CD14-positive monocyte (primary cell): ENCODE measurements around the gene NEGR1. TPM values are rescaled to one million over a fixed set of nuclear protein-coding genes. Genes with fewer than 3 reads are reported as not detected.

Experiments
- DNase-seq, 3 donors: peaks; one replicate each; pipeline ENCODE4 v3.0.0-alpha.2; 2011 to 2022
- H2AFZ ChIP-seq: 2 replicates; pipeline ENCODE4 v1.6.0; 2012; ENCODE audit warnings: mild to moderate bottlenecking, low read depth, low read length, inconsistent platforms; ENCODE audit not compliant: insufficient read depth, poor library complexity, severe bottlenecking
- H3K27ac ChIP-seq, 2 donors: 1 replicate in 1 of 2; 2 replicates in 1 of 2; pipeline ENCODE4 v1.5.1; 2012 to 2013; ENCODE audit warnings: low read length in 2 of 2, control low read depth in 1 of 2, inconsistent platforms in 1 of 2, low read depth in 1 of 2, mild to moderate bottlenecking in 1 of 2
- H3K27me3 ChIP-seq, 2 donors: one replicate each; pipeline versions ENCODE4 v1.6.0 to v1.6.1; 2011 to 2013; ENCODE audit warnings: low read length in 2 of 2; ENCODE audit not compliant: control insufficient read depth in 2 of 2, insufficient read depth in 2 of 2
- H3K36me3 ChIP-seq, 2 donors: replicated peaks in 1 of 2; 1 replicate in 1 of 2; 2 replicates in 1 of 2; pipeline versions ENCODE4 v1.5.1 to v1.6.1; 2012 to 2013; ENCODE audit warnings: low read length in 2 of 2, control low read depth in 1 of 2, inconsistent platforms in 1 of 2, mild to moderate bottlenecking in 1 of 2; ENCODE audit not compliant: insufficient read depth in 2 of 2, control insufficient read depth in 1 of 2
- H3K4me1 ChIP-seq, 2 donors: 1 replicate in 1 of 2; 2 replicates in 1 of 2; pipeline versions ENCODE4 v1.5.1 to v1.6.1; 2012 to 2013; ENCODE audit warnings: low read length in 2 of 2, control low read depth in 1 of 2, inconsistent platforms in 1 of 2, mild to moderate bottlenecking in 1 of 2, moderate library complexity in 1 of 2; ENCODE audit not compliant: insufficient read depth in 2 of 2, control insufficient read depth in 1 of 2
- H3K4me2 ChIP-seq: replicated peaks from 2 replicates; pipeline ENCODE3; 2012; ENCODE audit warnings: low read length, moderate library complexity, mild to moderate bottlenecking; ENCODE audit not compliant: poor library complexity, severe bottlenecking; ENCODE audit errors: extremely low read depth
- H3K4me3 ChIP-seq, 3 experiments: fragments of 200-600 bp in 1 of 3; sonication (generic) in 1 of 3; replicated peaks in 1 of 3; 1 replicate in 2 of 3; 2 replicates in 1 of 3; pipeline ENCODE4 v1.5.1; 2011 to 2013; ENCODE audit warnings: low read length in 3 of 3, mild to moderate bottlenecking in 3 of 3, control low read depth in 2 of 3, low read depth in 2 of 3, inconsistent platforms in 1 of 3, moderate library complexity in 1 of 3
- H3K79me2 ChIP-seq: 2 replicates; pipeline ENCODE4 v1.6.0; 2012; ENCODE audit warnings: mild to moderate bottlenecking, control low read depth, inconsistent platforms, low read length, moderate library complexity; ENCODE audit not compliant: insufficient read depth
- H3K9ac ChIP-seq: 2 replicates; pipeline ENCODE4 v1.6.0; 2017; ENCODE audit warnings: low read length, mild to moderate bottlenecking; ENCODE audit not compliant: insufficient read depth, poor library complexity, severe bottlenecking
- H3K9me3 ChIP-seq, 2 donors: replicated peaks in 1 of 2; 1 replicate in 1 of 2; 2 replicates in 1 of 2; pipeline versions ENCODE4 v1.5.1 to v1.6.1; 2012 to 2013; ENCODE audit warnings: low read length in 2 of 2, control low read depth in 1 of 2; ENCODE audit not compliant: control insufficient read depth in 1 of 2, insufficient read depth in 1 of 2
- H4K20me1 ChIP-seq: 2 replicates; pipeline ENCODE4 v1.6.0; 2012; ENCODE audit warnings: mild to moderate bottlenecking, low read length, control low read depth, moderate library complexity; ENCODE audit not compliant: insufficient read depth
- H3K27ac Mint-ChIP-seq, 7 donors: one replicate each; pipeline ENCODE4 v1.8.0; 2020; ENCODE audit warnings: mild to moderate bottlenecking in 7 of 7, mixed read lengths in 7 of 7, moderate library complexity in 6 of 7, inconsistent platforms in 2 of 7
- H3K27me3 Mint-ChIP-seq, 3 donors: one replicate each; pipeline ENCODE4 v1.8.0; 2021 to 2022; ENCODE audit warnings: low read depth in 3 of 3, mild to moderate bottlenecking in 3 of 3, mixed read lengths in 3 of 3, moderate library complexity in 3 of 3, inconsistent platforms in 1 of 3
- H3K36me3 Mint-ChIP-seq, 2 donors: one replicate each; pipeline ENCODE4 v1.8.0; 2020; ENCODE audit warnings: mixed read lengths in 2 of 2, inconsistent platforms in 1 of 2, mild to moderate bottlenecking in 1 of 2
- H3K4me1 Mint-ChIP-seq: one replicate; pipeline ENCODE4 v1.8.0; 2020; ENCODE audit warnings: mild to moderate bottlenecking, mixed read lengths
- H3K4me3 Mint-ChIP-seq, 2 donors: one replicate each; pipeline ENCODE4 v1.8.0; 2020; ENCODE audit warnings: mild to moderate bottlenecking in 2 of 2, mixed read lengths in 2 of 2, moderate library complexity in 1 of 2
- H3K9me3 Mint-ChIP-seq, 7 donors: one replicate each; pipeline ENCODE4 v1.8.0; 2020 to 2022; ENCODE audit warnings: mixed read lengths in 7 of 7, mild to moderate bottlenecking in 6 of 7, moderate library complexity in 6 of 7, inconsistent platforms in 2 of 7
- WGBS: methylation state at CpG from one replicate; pipeline ENCODE4 v1.1.5; 2013; ENCODE audit warnings: missing lambda C conversion rate; ENCODE audit not compliant: insufficient coverage; 5-methylcytosine and 5-hydroxymethylcytosine counted together
- intact Hi-C, 2 donors: fragments of 100-400 bp; cut with micrococcal nuclease; formaldehyde crosslinking; loops; one replicate each; pipeline versions ENCODE4 v1.15.0 to v1.15.1; 2023
- polyA plus RNA-seq, 3 donors: library from polyadenylated mRNA; depleted of rRNA in 1 of 3; unstranded in 2 of 3; stranded (reverse) in 1 of 3; fragments of 300-500 nt in 2 of 3; fragments of >200 nt in 1 of 3; fragmentation: Illumina TruSeq in 2 of 3; gene quantifications; 1 replicate in 2 of 3; 2 replicates in 1 of 3; pipeline ENCODE4 v1.2.3, GENCODE V29; 2012 to 2021
- TF ChIP-seq, protein P1 (sequence below): fragments of 200-600 bp; IDR thresholded peaks from one replicate; pipeline ENCODE4 v1.8.0; 2022; ENCODE audit warnings: antibody characterized with exemption, mild to moderate bottlenecking

Gene NEGR1
- polyA plus RNA-seq, 3 donors, result 0.03 to 0.15 (median 0.13) TPM

DNA sequence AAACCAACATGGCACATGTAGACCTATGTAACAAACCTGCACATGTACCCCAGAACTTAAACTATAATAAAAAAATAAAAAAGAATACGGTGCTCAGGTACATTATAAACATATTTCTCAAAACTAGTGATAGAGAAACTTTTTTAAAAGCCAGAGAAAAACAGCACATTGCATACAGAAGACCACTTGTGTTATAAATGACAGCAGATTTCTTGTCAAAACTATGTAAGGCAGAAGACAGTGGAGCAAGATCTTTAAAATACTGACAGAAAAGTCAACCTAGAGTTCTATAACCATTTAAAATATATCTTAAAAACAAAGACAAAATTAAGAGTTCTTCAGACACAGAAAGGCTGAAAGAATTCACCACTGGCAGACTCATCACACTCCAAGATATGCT, 144.7 kb downstream of the NEGR1 start:
- DNase-seq, result no peak
- Histone ChIP-seq H2AFZ (no peak overlapping the region), H4K20me1 (no peaks in the 10 kb centered on the region), H3K4me2 (no peak overlapping the region), H3K4me1 (no peaks in the 10 kb centered on the region), H3K27ac (no peak overlapping the region), H3K4me3 (no peak overlapping the region), H3K27me3 (no peaks in the 10 kb centered on the region), H3K36me3 (no peaks in the 10 kb centered on the region), H3K9ac (no peak overlapping the region), H3K9me3 (peaks cover 0 to 9% of the 10 kb centered on the region in 2 donors), H3K79me2 (no peaks in the 10 kb centered on the region)
- Mint-ChIP-seq H3K27ac (no peak overlapping the region), H3K9me3 (peaks cover 3 to 17% (median 12%) of the 10 kb centered on the region in 7 donors), H3K4me1 (no peaks in the 10 kb centered on the region), H3K36me3 (no peaks in the 10 kb centered on the region), H3K4me3 (no peak overlapping the region), H3K27me3 (peaks cover 0 to 1% (median 0%) of the 10 kb centered on the region in 3 donors)
- intact Hi-C loops, result no loop called here
- no CpG with 5 or more reads among the region's 1 CpG for WGBS
- TF ChIP-seq, protein P1, sequence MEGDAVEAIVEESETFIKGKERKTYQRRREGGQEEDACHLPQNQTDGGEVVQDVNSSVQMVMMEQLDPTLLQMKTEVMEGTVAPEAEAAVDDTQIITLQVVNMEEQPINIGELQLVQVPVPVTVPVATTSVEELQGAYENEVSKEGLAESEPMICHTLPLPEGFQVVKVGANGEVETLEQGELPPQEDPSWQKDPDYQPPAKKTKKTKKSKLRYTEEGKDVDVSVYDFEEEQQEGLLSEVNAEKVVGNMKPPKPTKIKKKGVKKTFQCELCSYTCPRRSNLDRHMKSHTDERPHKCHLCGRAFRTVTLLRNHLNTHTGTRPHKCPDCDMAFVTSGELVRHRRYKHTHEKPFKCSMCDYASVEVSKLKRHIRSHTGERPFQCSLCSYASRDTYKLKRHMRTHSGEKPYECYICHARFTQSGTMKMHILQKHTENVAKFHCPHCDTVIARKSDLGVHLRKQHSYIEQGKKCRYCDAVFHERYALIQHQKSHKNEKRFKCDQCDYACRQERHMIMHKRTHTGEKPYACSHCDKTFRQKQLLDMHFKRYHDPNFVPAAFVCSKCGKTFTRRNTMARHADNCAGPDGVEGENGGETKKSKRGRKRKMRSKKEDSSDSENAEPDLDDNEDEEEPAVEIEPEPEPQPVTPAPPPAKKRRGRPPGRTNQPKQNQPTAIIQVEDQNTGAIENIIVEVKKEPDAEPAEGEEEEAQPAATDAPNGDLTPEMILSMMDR, result no peak

DNA sequence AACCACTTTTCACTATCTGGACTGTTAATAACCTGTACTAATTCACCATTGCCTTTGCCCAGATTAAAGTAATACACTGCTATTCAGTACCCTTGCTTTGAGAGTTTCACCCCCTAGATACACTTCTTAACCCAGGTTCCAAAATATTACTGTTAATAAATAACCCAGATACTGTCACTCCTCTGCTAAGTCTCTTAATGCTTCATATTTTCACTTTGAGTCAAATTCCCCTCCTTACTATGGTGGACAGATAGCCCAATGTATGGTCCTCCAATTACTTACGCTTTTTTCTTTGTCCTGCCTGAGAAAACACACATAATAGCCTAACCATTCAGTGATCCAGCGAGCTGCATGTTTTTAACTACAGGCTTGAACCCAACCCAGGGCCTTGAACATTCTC, 152.5 kb downstream of the NEGR1 start:
- Mint-ChIP-seq H3K36me3 (no peaks in the 10 kb centered on the region), H3K4me3 (no peak overlapping the region), H3K27me3 (no peaks in the 10 kb centered on the region), H3K27ac (no peak overlapping the region), H3K4me1 (no peaks in the 10 kb centered on the region), H3K9me3 (peaks cover 0 to 12% (median 4%) of the 10 kb centered on the region in 7 donors)
- H3K27ac ChIP-seq, result no peak overlapping the region
- DNase-seq, result no peak
- no peak overlapping the region for H3K4me2 ChIP-seq
- no peaks in the 10 kb centered on the region for H3K79me2 ChIP-seq
- intact Hi-C loops, result no loop called here
- WGBS, result 100% methylated on average over 1 of the region's 2 CpGs
- H3K9ac ChIP-seq, result no peak overlapping the region
- H3K9me3 ChIP-seq, result peaks cover 0 to 10% of the 10 kb centered on the region in 2 donors
- no peak overlapping the region for H2AFZ ChIP-seq
- no peak overlapping the region for H3K4me3 ChIP-seq
- H3K4me1 ChIP-seq, result no peaks in the 10 kb centered on the region
- no peaks in the 10 kb centered on the region for H4K20me1 ChIP-seq
- TF ChIP-seq, protein P1, result no peak
- no peaks in the 10 kb centered on the region for H3K36me3 ChIP-seq
- no peaks in the 10 kb centered on the region for H3K27me3 ChIP-seq
